Tibial artery (tissue), 4 donors: Measurements from ENCODE around the gene HHLA2.
"Not testable (repeated sequence)": the region's sequence is repeated elsewhere in the genome, so short reads cannot be mapped to it uniquely, and the experiment has no call there.

ENCODE experiments used
- DNase-seq, 2 donors: peaks; one replicate each; pipeline ENCODE4 v3.0.0-alpha.2; 2019
- H3K27ac ChIP-seq, 2 donors: fragments of 200-600 bp; sonication (generic) in 1 of 2; 1 replicate in 1 of 2; 2 replicates in 1 of 2; pipeline ENCODE4 v1.5.1; 2018 to 2019; ENCODE audit warnings: mild to moderate bottlenecking in 1 of 2
- H3K27me3 ChIP-seq, 2 donors: fragments of 200-600 bp; sonication (generic) in 1 of 2; one replicate each; pipeline versions ENCODE4 v1.5.1 to v1.6.0; 2016 to 2019
- H3K36me3 ChIP-seq, 3 donors: fragments of 200-600 bp; sonication (generic) in 2 of 3; one replicate each; pipeline ENCODE4 v1.5.1; 2016 to 2019; ENCODE audit warnings: mild to moderate bottlenecking in 2 of 3
- H3K4me1 ChIP-seq, 4 donors: fragments of 200-600 bp; sonication (generic) in 2 of 4; 1 replicate in 3 of 4; 2 replicates in 1 of 4; pipeline ENCODE4 v1.5.1; 2016 to 2019
- H3K4me3 ChIP-seq, 2 donors: fragments of 200-600 bp; sonication (generic) in 1 of 2; 1 replicate in 1 of 2; 2 replicates in 1 of 2; pipeline ENCODE4 v1.5.1; 2018 to 2019; ENCODE audit warnings: mild to moderate bottlenecking in 2 of 2
- H3K9me3 ChIP-seq, 3 donors: fragments of 200-600 bp; sonication (generic) in 1 of 3; one replicate each; pipeline ENCODE4 v1.5.1; 2016 to 2019
- CTCF ChIP-seq, 2 experiments: fragments of 200-600 bp in 1 of 2; fragments of 450-650 bp in 1 of 2; IDR thresholded peaks; one replicate each; pipeline ENCODE4 v1.5.1; 2017 to 2019; ENCODE audit warnings: antibody characterized with exemption in 2 of 2, mild to moderate bottlenecking in 1 of 2, moderate library complexity in 1 of 2
- intact Hi-C: fragments of 100-400 bp; cut with DNase I; formaldehyde crosslinking; loops from one replicate; pipeline ENCODE4 v1.15.0; 2023; ENCODE audit warnings: low total_unique reads

Gene HHLA2

GRCh38 chr3:108271626-108272025 is 24.7 kb upstream of the HHLA2 start:
- Histone ChIP-seq H3K9me3 (peaks cover 0 to 2% (median 0%) of the 10 kb centered on the region in 3 donors), H3K4me3 (no peak overlapping the region), H3K27me3 (no peaks in the 10 kb centered on the region), H3K36me3 (no peaks in the 10 kb centered on the region), H3K4me1 (no peaks in the 10 kb centered on the region), H3K27ac (no peak overlapping the region)
- TF ChIP-seq CTCF (IDR thresholded peaks at IDR 0.05), result no peak
- intact Hi-C loops, result no loop called here
- DNase-seq, result no peak

GRCh38 chr3:108279066-108279465 is 17.3 kb upstream of the HHLA2 start:
- H3K4me1 ChIP-seq, DNase-seq, H3K4me3 ChIP-seq, H3K27ac ChIP-seq, intact Hi-C loops, H3K27me3 ChIP-seq, H3K36me3 ChIP-seq: not testable (repeated sequence)
- peaks cover 0 to 32% (median 8%) of the 10 kb centered on the region in 3 donors for H3K9me3 ChIP-seq

DNA sequence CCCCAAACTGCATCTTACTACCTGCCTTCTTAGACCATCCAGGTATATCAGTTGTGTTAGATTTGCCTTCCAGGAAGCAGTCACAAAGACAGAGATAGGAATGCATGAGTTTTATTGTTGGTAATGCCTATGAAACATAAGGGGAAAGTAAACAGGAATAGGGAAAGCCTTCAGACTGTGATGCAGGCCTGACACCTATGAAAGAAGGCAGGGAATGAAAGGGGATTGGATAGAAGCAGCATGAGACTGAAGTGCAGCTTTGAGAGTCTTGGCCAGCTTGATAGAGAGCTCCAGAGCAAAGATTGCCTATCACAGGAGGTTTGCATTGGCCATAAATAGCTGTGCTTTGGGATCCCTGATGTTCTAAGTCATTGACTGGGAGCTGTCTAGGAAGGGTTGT is 15.9 kb upstream of the HHLA2 start:
- peaks cover 0 to 32% (median 8%) of the 10 kb centered on the region in 3 donors for H3K9me3 ChIP-seq
- no peaks in the 10 kb centered on the region for H3K27me3 ChIP-seq
- H3K36me3 ChIP-seq, result no peaks in the 10 kb centered on the region
- no peaks in the 10 kb centered on the region for H3K4me1 ChIP-seq
- no peak overlapping the region for H3K27ac ChIP-seq
- no peak for TF ChIP-seq CTCF (IDR thresholded peaks at IDR 0.05)
- no peak for DNase-seq
- intact Hi-C loops, result no loop called here
- H3K4me3 ChIP-seq, result no peak overlapping the region

- DNase-seq, result no peak
- TF ChIP-seq CTCF (IDR thresholded peaks at IDR 0.05), result no peak
- intact Hi-C loops, result no loop called here
- Histone ChIP-seq H3K4me3 (no peak overlapping the region), H3K36me3 (no peaks in the 10 kb centered on the region), H3K27me3 (no peaks in the 10 kb centered on the region), H3K4me1 (no peaks in the 10 kb centered on the region), H3K27ac (no peak overlapping the region), H3K9me3 (peaks cover 0 to 30% (median 8%) of the 10 kb centered on the region in 3 donors)
Observed at GRCh38 chr3:108281670-108282069, 14.7 kb upstream of the HHLA2 start.

- DNase-seq, result no peak
- no peak for TF ChIP-seq CTCF (IDR thresholded peaks at IDR 0.05)
- Histone ChIP-seq H3K36me3 (no peaks in the 10 kb centered on the region), H3K27ac (no peak overlapping the region), H3K27me3 (no peaks in the 10 kb centered on the region), H3K4me1 (no peaks in the 10 kb centered on the region), H3K9me3 (peaks cover 0 to 21% (median 8%) of the 10 kb centered on the region in 3 donors), H3K4me3 (no peak overlapping the region)
- intact Hi-C loops, result no loop called here
Observed at GRCh38 chr3:108283006-108283405, 13.3 kb upstream of the HHLA2 start.

GRCh38 chr3:108283989-108284388 is 12.4 kb upstream of the HHLA2 start:
- no peak for TF ChIP-seq CTCF (IDR thresholded peaks at IDR 0.05)
- no peak for DNase-seq
- Histone ChIP-seq H3K9me3 (peaks cover 0 to 11% (median 6%) of the 10 kb centered on the region in 3 donors), H3K27me3 (no peaks in the 10 kb centered on the region), H3K4me3 (no peak overlapping the region), H3K27ac (no peak overlapping the region), H3K4me1 (no peaks in the 10 kb centered on the region), H3K36me3 (no peaks in the 10 kb centered on the region)
- intact Hi-C loops, result no loop called here
